ENCODE results near the gene SMAD7. TPM values are rescaled to one million over a fixed set of nuclear protein-coding genes. Genes with fewer than 3 reads are reported as not detected.

SMAD7 gene
- total RNA-seq, 1 donor from 2014 or later: 6.9 TPM

- Mint-ChIP-seq H3K36me3 (ENCODE audit: low read depth) (no peaks in the 10 kb centered on the region), H3K9me3 (peaks cover 3% of the 10 kb centered on the region), H3K4me3 (no peak overlapping the region), H3K4me1 (no peaks in the 10 kb centered on the region), H3K27me3 (peaks cover 4% of the 10 kb centered on the region), H3K27ac (no peak overlapping the region)
- DNase-seq (no peak), ATAC-seq (ENCODE audit: low read depth) (no peak)
- ChIA-PET POLR2A (interaction anchor here (0.6 kb wide), 1 partner anchor 105 kb away, joined by 6 read pairs; no protein-coding TSS in a partner anchor), CTCF (interaction anchor here (1.6 kb wide), 1 partner anchor 10 kb away, joined by 3 read pairs; no protein-coding TSS in a partner anchor)
- no peak for TF ChIP-seq CTCF (IDR thresholded peaks at IDR 0.05)
- intact Hi-C loops (cut with micrococcal nuclease): no loop called here
These were observed 17.8 kb upstream of the SMAD7 start for GRCh38 chr18:48968412-48969215.

GRCh38 chr18:48967545-48967944 is 16.8 kb upstream of the SMAD7 start:
- intact Hi-C loops (cut with micrococcal nuclease): no loop called here
- Mint-ChIP-seq H3K9me3 (peaks cover 3% of the 10 kb centered on the region), H3K27me3 (peaks cover 4% of the 10 kb centered on the region), H3K4me3 (no peak overlapping the region), H3K27ac (no peak overlapping the region), H3K36me3 (ENCODE audit: low read depth) (no peaks in the 10 kb centered on the region), H3K4me1 (no peaks in the 10 kb centered on the region)
- TF ChIP-seq CTCF (IDR thresholded peaks at IDR 0.05): no peak
- CTCF ChIA-PET: interaction anchor here (0.9 to 1.6 kb wide), 2 partner anchors 9 to 148 kb away, joined by 3 read pairs; no protein-coding TSS in a partner anchor
- POLR2A ChIA-PET: interaction anchor here (0.6 kb wide), 2 partner anchors 43 to 63 kb away, joined by 3 read pairs; no protein-coding TSS in a partner anchor
- ATAC-seq (ENCODE audit: low read depth) (no peak), DNase-seq (no peak)

GRCh38 chr18:48966523-48966922 is 15.8 kb upstream of the SMAD7 start:
- TF ChIP-seq CTCF (IDR thresholded peaks at IDR 0.05): no peak
- H3K4me1 Mint-ChIP-seq: no peaks in the 10 kb centered on the region
- H3K36me3 Mint-ChIP-seq (ENCODE audit: low read depth): no peaks in the 10 kb centered on the region
- ChIA-PET POLR2A (no interaction called here), CTCF (no interaction called here)
- no peak for ATAC-seq (ENCODE audit: low read depth)
- no peak for DNase-seq
- H3K27ac Mint-ChIP-seq: no peak overlapping the region
- H3K27me3 Mint-ChIP-seq: peaks cover 7% of the 10 kb centered on the region
- no peak overlapping the region for H3K4me3 Mint-ChIP-seq
- intact Hi-C loops (cut with micrococcal nuclease): no loop called here
- peaks cover 3% of the 10 kb centered on the region for H3K9me3 Mint-ChIP-seq

- Mint-ChIP-seq H3K4me1 (no peaks in the 10 kb centered on the region), H3K36me3 (ENCODE audit: low read depth) (no peaks in the 10 kb centered on the region), H3K27ac (peak overlapping the region; percentile 11), H3K4me3 (no peak overlapping the region), H3K27me3 (peaks cover 9% of the 10 kb centered on the region), H3K9me3 (peaks cover 3% of the 10 kb centered on the region)
- no peak for TF ChIP-seq CTCF (IDR thresholded peaks at IDR 0.05)
- ChIA-PET CTCF (no interaction called here), POLR2A (interaction anchor here (1.0 kb wide), 1 partner anchor 11 kb away, joined by 3 read pairs; no protein-coding TSS in a partner anchor)
- intact Hi-C loops (cut with micrococcal nuclease): no loop called here
- DNase-seq: no peak
- ATAC-seq (ENCODE audit: low read depth): no peak
These were observed 13.1 kb upstream of the SMAD7 start for GRCh38 chr18:48963586-48964470.
